CD4-positive, alpha-beta T cell treated with Interleukin-1 beta for 1 hour (primary cell): Measurements from ENCODE around the gene CADM1.
A peak's percentile ranks its signal among the peaks of the same experiment; 100 is the strongest.

Source experiments
- DNase-seq, 2 donors: peaks; one replicate each; pipeline ENCODE4 v3.0.0-alpha.2; 2020 to 2022

CADM1 gene

DNA sequence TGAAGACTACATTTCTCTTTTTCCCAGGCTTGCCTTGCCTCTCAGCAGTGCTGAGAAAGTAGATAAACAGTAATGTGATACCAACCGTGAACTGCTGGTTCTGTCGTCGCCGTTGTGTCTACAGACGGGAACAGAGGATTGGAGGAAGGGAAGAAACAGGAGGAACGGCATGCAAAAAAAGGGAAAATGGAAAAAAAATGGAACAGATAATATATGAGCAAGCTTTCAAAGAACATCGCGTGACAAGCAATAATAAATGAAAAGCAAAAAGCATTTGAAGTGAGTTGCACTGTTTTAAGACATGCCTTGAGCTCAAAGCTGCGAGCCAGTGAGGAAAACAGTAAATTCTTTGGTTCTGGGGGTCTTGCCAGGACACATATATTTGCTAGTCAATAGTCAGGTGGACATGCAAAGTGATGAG lies 305.9 kb downstream of the CADM1 start:
- no peak for DNase-seq

DNA sequence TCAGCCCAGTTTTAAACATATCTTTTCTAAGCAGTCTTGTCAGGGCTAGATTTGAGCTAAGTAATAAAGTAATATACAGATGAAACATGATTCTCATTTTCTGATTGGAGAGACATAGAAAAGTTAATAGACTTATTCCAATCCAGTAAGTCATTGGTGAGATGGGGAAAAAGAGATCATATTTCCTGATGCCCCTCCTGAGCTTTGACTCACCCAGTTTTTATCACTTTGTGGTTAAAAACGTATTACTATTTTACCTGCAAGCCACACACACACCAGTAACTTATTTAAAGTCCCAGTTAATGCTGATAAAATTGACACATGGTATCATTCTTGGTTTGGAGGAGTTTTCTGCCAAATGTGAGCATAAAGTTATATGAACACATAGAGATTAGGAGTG lies 306.8 kb downstream of the CADM1 start:
- no peak for DNase-seq

DNA sequence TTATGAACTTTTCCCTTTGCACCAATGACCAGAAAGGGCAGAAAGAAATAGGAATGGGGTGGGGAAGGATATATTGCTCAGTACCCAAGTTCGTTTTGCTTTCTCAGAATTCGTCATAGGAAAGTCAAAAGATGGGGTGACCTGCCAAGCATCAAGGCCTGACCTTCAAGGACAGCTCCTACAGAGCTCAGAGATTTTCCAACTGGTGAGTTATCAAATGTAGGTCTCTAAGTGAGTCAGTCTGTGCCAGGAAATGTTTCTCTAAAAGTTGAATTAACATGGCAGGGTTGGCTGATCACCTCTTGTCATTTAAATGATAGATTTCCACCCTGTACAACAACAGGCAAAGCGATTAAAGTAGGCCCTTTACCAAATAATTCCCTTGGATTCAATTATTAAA lies 307.2 kb downstream of the CADM1 start:
- DNase-seq, result no peak

DNA sequence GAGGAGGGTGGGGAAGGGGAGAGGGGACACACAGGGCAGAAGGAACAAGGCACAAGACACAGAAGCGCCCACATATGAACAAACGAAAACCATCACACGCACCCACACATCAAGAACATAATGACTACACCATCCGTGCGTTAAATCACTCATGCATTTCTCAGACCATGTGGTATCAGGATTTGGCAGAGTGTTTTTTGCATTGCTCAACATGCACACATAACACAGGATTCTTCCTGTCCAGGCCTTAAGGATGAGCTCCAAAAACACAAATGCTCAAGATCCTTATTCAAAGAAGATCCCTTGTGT lies 309.5 kb downstream of the CADM1 start:
- no peak for DNase-seq

DNA sequence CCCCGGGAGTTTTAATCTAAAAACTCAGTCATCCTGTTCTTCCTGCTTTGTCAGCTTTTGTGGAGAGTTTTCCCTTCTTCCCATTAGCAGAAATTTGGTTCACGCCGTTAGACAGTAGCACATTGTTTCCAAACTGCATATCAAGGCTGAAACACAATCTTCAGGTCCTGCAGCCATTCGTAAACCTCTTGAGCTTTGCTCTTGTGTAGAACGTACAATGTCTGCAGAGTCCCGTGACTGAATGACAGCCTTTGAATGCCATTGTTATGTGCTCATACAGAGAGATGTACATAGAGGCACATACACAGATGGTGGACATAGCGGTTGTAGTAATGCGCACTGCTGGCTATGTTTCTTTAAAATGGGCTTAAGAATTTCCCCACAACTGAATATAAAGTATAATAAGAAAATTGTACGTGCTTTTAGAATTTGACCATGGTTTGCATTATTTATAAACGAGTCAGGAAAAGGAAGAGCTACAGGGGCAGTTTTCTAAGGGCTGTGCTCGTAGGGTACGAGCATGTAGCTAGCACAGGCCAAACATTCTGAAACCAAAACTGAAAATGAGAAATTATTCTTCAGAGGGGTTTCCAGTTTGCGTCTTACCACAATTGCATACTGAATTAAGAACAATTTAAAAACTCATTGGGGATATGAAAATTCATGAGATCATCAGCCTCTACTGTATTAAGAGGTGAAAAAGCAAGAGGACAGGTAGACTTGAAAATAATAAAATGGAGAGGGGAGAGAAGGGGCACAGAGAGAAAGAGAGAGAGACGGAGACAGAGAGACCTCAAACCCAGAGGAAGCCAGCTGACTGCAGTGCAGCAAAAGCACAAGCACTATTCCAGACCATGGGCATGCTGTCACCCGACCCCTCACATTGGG lies 310.1 kb downstream of the CADM1 start:
- peak in 1 of 2 donors; percentile 14 for DNase-seq

DNA sequence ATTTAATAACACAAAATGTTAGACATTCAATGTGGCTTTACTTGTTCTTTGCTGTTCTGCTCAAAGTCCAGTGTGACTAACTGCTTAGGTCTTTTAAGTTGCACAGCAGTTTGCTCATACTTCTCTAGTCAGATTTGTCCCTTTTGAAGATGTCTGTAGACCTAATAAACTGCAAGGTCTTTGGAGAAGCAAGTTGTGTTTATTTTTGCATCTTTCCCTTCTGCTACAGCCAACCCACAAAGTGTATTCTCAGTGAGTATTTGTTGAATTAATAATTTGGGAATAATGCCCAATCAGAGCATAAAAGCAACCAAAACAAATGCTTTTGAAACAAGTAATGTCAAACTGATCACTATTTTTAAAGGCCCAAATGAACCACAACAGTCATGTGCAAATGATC lies 312.5 kb downstream of the CADM1 start:
- DNase-seq, result no peak

DNA sequence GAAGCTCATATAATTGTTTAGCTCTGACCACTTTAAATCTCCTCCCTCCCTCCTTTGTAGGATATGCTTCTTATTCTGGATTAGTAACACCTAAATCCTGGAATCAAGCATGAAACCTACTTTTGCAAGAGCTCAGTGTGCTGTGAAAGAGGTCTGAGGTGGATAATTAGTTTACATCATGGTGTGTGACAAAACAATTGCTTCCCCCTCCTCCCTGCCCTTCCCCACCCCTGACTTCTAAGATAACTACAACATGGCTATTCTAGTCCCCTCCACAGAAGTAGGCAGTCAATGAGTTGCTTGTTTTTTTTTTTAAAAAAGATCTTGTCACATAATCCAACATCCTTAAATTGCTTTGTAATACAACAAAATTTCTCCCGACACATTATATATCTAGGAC lies 314.0 kb downstream of the CADM1 start:
- no peak for DNase-seq

DNA sequence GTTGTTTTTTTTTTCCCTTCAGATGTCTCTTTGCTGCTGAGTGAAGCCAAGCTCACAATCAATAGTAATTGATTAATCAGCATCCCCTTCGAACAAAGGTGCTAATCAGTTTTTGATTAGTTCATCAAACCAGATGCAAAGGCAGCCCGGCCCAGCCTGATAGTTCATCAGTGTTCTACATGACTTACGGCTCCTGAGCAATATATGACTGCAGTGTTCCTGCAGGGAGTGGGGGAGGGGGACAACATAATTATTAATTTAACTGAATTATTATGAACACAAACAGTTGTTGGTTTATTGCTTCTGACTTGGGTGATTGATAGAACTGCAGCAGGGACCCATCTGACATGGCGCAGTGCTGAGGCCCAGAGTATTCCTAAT lies 315.3 kb downstream of the CADM1 start:
- no peak for DNase-seq

DNA sequence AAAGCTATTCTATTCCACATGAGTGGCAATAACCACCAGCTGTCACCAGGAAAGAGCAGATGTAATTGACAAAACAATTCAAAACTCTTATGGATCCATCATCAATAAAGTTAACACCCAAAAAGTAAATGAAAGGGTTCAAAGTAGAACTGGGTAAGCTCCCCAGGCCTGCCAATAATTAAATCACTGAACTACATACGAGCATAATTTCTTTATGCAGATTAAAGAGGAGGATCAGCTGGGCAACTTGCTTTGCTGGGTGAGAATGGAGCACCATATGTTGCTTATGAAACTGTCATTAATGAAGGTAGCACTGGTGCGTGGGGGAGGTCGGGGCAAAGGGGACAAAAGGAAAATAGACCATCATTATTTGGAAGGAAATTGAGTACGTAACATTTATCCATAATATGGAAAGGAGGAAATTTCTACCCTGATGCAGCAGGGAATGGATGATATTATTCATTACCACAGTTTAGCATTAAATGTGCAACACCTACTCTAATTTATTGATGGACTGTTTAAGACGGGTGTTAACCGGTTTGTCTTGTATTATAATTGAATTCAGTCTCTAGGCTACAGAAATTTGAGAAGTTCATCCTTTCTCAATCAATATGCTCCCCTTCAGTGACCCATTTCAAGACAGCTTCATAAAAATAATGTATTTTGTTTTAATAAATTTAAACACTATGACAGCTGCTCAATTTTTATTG lies 315.9 kb downstream of the CADM1 start:
- DNase-seq, result no peak

DNA sequence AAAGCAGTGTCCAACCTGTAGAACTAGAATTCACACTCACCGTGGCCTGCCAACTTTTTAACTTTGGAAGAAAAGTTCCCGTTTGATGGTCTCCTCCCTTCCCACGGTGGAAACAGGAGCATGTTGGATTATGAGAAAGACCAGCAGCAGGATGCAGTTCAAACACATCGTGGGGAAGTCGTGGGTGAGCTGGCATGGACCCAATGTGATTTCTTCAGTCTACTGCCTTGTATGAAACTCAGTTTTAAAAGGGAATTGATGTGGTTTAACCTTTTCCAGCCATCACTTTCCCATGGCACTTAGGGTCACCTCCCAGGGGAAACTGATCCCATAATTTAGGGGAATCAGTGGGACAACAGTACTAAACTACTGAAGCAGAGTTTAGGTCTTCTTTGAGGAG lies 318.3 kb downstream of the CADM1 start:
- no peak for DNase-seq

DNA sequence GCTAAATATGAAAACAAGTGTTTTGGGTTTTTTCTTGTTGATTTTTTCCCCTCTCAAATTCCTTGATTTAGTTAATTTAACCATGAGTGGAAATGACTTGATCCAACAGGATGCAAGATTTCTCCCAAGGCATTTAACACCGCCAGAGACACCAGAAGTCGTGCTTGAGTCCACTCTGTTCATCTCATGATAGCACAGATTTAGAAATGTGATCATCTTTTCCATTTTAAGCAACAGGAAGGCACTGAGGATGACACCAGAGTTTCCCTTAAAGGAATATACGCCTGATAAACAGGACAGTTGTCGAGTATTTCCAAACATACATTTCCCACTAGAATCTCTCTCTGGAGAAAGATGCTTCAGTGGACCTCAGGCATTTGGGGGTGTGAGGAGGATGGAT lies 318.7 kb downstream of the CADM1 start:
- no peak for DNase-seq

DNA sequence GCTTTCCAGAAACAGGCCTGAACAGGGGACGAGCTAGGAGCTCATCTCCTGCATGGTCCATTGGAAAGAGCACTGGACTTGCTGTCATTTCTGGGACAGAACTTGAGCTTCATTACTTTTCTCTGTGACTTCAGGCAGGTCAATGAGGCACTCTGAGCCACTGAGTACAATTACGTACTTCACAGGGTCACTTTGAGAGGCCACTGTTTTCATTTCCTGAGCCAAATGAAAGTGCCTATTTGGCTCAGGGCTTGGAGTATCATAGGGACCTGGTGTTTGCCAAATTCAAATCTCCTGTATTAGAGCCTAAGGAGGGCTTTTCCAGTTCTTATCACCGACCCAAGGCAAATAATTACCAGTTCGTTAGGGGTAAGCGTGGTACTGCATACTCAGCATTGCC lies 319.3 kb downstream of the CADM1 start:
- DNase-seq, result no peak

DNA sequence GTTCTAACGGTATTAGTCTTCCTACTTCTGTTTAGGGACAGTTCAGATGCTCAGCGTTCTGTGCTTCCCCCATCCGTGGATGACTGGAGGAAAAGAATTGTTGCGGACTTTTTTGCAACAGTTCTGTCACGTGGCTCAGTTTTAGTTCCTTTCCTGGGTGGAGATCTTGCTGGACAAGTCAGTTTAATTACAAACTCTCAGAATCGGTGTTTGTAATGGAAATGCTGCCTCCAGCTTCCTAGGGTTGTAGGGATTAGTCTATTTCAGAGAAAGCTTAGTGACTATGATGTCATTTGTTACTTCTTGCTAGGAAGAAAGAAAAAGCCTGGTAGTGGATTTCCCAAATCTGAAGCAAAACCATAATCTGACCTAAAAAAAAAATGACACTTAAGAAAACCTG lies 320.4 kb downstream of the CADM1 start:
- no peak for DNase-seq

DNA sequence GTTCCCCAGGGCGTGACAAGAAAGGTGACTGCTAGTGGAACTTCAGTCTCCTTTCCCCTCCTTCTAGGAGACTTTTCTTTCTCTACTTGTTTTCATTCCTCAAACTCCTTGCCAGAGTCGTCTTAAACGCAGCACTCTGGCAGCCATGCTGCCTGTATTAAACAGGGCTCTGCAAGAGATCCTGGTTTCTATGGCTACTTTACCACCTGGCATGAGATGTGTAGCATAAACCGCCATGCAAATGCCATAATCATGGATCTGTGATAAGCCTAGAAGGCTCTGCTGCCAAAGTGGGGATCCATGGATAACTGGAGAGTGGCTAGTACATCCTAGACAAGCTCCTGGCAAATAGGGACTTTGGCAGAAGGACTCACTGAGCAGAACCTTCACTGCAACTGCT lies 321.1 kb downstream of the CADM1 start:
- no peak for DNase-seq

DNA sequence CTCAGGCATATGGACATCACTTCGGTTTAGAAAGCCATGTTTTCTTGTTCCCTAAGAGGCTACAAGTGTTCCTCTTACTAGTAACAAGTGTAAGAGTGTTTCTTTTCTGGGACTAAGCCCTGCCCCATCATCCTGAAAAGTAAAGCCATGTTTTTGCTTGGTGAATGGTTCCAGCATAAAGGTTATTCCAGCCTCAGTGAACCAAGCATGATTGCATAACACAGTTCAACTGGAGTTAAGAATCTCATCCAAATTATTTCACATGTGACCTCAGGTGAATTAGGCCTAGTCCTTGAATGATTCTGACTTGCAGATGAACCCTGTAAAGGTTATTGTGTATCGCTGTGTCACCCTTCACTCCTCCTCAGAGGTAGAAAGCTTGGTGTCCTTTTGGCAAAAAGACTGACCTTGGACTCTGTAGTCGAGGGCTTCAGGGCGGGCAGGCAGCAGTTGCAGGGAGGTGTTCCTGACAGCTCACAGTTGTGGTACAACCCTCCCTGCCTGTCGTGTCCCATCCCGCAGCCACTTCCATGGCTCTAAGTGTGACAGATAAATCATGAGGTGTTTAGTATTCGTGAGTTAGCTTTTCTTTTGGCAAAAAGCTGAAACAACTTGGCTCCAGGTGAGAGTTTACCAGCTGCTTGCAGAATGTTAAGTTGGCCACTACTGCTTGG lies 321.8 kb downstream of the CADM1 start:
- DNase-seq, result no peak

DNA sequence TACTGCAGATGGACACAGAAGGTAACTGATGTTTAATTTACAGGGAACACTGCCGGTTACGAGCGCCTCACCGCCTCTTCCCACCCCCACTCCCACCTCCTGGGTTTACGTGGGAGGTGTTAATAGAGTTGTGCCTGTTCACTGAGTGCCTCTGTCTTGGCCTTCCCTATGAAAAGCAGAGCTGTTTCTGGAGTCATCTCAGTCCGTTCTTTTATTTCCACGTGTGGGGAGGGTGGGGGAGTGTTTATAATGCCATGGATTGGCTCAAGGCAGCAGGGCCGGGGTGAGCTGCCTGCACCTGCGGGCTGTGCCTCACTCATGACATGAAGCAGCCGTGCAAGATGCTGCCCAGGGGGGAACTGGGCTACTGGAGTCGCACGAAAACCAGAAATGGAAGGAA lies 322.7 kb downstream of the CADM1 start:
- DNase-seq, result no peak

DNA sequence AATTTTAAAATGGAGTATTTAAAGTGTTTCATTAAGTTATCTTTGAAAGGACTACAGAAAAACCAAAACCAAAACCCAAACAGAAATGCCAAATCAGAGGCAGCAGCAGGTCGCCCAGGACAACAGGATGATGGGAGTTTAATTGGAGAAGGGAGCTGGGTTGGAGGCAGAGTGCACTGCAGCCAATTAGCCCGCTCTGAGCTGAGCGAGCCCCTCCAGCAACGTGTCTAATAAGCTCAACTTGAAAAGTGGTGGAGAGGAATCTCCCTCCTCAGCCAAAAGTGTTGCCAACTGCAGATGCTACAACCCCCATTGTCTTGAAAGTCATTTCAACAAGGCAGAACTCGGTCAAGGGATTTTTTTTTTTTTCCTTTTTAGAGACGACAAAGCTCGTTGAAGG lies 323.9 kb downstream of the CADM1 start:
- no peak for DNase-seq

DNA sequence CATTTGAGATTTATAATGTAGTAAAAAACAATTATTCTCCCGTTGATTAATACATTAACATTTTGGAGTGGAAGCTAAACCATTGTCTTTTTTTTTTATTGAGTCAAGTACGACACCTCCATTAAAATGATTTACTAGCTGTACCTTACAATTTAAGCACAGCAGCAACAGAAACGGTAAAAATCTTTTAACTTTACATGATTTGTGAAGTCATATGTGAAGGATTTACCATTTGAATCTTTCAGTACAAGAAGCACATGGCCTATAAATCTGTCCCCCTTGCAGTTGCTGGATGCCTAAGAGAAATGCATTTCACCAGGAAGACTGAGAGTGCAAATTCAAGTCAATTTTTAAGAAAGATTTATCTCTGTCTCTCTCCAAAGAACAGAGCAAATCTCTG lies 324.6 kb downstream of the CADM1 start:
- DNase-seq, result no peak

DNA sequence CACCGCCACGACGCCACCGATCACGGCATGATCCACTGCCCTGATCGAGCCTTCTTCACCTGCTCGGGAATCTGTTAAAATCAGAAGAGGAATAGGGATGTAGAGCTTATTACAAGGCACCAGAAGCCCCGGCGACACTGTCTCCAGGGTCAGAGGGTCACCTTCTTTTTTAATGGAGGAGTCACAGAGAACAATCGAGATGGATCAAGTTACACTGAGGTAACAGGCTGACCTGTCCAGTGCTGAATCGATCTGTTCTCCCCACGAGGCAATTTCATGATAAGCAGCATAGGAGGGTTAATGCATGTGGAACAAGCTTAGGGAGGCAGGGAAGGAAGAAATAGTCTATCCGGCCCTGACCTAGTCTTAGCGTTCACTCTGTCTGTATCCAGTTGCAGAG lies 325.5 kb downstream of the CADM1 start:
- no peak for DNase-seq

DNA sequence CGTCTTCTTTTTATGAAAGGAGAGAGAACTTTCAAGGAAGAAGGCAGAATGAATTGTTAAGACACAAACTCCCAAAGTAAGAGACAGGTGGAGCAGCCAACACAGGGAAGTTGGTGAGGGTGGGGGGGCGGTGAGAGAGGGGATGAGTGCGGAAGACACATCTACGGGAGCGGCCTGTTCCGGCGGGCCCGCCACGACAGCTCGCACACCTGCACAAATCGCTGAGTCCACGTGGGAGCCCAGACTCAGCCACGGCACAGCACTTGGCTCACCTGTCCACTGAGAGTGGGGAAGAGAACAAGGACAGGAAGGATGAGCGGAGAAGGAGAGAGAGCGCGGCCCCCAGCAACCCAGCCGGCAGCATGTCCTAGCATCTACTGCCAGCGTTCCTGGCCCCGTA lies 331.1 kb downstream of the CADM1 start:
- DNase-seq, result no peak

DNA sequence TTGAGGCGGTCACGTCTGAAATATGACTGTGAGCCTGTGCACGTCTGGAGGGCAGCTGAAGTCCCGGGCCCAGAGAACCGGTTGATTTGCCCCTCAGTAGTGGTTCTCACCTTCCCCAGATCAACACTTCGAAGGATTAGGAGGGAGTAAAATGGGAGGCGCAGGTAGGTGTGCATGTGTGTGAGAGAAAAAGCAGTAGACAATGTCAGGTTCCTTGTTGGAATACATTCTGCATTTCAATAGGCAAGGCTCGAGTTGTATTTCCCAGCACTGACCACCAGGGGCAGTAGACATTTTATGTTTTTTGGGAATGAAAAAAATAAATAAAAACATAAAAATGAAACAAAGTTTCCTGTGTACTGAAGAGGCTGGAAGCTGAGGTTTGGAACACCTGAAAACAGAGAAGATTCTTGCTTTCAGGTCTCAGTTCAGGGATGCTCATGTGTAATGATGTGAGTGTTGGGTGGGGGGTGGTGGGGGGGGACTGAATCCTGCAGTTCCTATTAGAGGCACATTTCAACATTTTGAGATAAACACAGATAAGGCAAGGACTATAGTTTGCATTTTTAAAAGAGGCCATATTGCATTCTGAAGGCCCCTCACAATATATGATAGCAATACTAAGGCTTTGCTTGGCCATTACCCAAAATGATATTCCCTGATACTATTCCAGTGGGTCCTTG lies 333.9 kb downstream of the CADM1 start:
- peak in 1 of 2 donors; percentile 27 for DNase-seq

DNA sequence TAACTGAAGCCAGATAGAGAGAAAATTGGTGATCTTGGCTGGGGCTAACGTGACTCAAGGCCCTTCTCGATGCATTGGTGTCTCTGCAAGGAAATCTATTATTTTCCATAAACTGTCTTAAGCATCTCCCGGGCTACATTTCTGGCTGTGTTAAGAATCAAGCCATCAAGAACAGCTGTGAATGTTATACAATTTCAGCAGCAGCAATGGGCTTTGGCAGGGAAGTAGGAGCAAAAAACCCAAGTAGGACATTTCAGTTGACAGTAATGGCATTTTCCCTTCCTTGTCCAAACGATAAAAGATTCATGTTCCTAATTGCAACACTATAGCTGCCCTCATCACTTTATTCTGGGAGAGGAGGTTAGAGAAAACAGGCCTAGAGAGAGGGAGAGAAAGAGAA lies 335.0 kb downstream of the CADM1 start:
- DNase-seq, result no peak

DNA sequence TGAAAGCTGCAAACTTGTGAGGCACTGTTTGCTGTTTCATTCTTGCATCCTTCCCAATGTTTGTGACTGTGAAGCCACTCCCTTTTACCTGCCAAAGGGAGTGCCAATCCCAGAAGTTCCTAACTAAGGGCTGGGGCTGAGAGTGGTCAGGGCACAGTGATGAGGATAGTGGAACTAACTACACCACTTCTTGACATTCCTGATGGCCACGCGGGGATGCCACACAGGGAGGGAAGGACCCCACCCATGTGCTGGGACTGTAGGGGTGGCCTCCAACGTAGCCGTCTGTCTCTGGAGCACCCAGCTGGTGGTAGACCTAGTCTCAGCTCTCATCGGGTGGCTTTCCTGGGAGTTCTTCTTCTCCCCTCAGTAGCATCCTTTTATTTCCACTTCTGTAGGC lies 335.5 kb downstream of the CADM1 start:
- no peak for DNase-seq

DNA sequence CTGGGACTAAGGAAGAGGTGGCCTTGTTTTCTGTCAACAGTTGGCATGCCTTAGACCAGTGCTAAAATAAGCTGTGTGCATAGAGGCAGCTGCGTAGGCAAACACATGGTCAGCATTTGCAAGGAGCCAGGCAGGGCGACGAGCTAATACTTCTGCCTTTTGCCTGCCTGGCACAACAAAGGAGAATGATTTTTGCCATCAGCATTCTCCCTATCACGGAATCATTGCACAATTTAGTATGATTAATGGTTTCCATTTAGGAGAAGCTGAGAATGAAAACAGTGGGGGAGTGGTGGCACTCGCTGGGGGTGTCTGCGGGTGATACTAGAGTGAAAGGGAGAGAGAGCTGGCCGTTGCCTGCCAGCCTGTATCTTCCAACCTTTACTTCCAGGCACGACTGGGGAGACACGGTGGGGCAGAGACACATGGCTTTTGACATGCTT lies 336.0 kb downstream of the CADM1 start:
- no peak for DNase-seq
